Fibroblast of the aortic adventitia (primary cell): ENCODE measurements around the gene PCDHB7. TPM values are rescaled to one million over a fixed set of nuclear protein-coding genes. Genes with fewer than 3 reads are reported as not detected.
"Not testable (repeated sequence)": the region's sequence is repeated elsewhere in the genome, so short reads cannot be mapped to it uniquely, and the experiment has no call there.

Experiments
- DNase-seq: peaks from one replicate; pipeline ENCODE4 v3.0.0-alpha.2; 2010; ENCODE audit warnings: low read depth
- H3K4me3 ChIP-seq: 2 replicates; pipeline ENCODE4 v1.5.1; 2011; ENCODE audit warnings: low read depth, mild to moderate bottlenecking, control low read depth, low read length, moderate library complexity
- CTCF ChIP-seq: IDR thresholded peaks from 2 replicates; pipeline ENCODE4 v1.5.1; 2011; ENCODE audit warnings: mild to moderate bottlenecking, low read length, control low read depth, inconsistent platforms; ENCODE audit not compliant: insufficient read depth
- total RNA-seq: library from RNA; depleted of rRNA; stranded (reverse); fragments of >200 nt; gene quantifications from 2 replicates; pipeline ENCODE4 v1.2.3, GENCODE V29; 2012; ENCODE audit warnings: low replicate concordance

The PCDHB7 gene
- 0.63 and 0.98 TPM in 2 replicates for total RNA-seq

- H3K4me3 ChIP-seq: no peak within 1 kb of the TSS
- peak; percentile 25 for DNase-seq
- peak; percentile 40 for TF ChIP-seq CTCF
Observed at GRCh38 chr5:141172381-141173204, at the start of gene PCDHB7. TSS of gene PCDHB7 (plus strand) at chr5:141172644. CDS start at chr5:141172836, 192 bp downstream.

GRCh38 chr5:141123396-141124135, 48.9 kb upstream of the PCDHB7 start:
- not testable (repeated sequence) for DNase-seq, H3K4me3 ChIP-seq

- DNase-seq: no peak
- no peak overlapping the region for H3K4me3 ChIP-seq
- no peak for TF ChIP-seq CTCF
Observed at GRCh38 chr5:141127305-141127704, 45.1 kb upstream of the PCDHB7 start.

- TF ChIP-seq CTCF: peak; percentile 36
- peak within 1 kb of the TSS; percentile 49 for H3K4me3 ChIP-seq
- peak; percentile 16 for DNase-seq
Observed at GRCh38 chr5:141135030-141135717, 37.3 kb upstream of the PCDHB7 start, which contains the start of gene PCDHB5. TSS of gene PCDHB5 (plus strand) at chr5:141135206. CDS start at chr5:141135435, 229 bp downstream.

GRCh38 chr5:141135718-141136266, 36.7 kb upstream of the PCDHB7 start:
- no peak for DNase-seq
- no peak for TF ChIP-seq CTCF
- peak overlapping the region; percentile 49 for H3K4me3 ChIP-seq

- DNase-seq, H3K4me3 ChIP-seq: not testable (repeated sequence)
Observed at GRCh38 chr5:141137346-141137745, 35.1 kb upstream of the PCDHB7 start.

- no peak for TF ChIP-seq CTCF
- DNase-seq: peak; percentile 0
- no peak within 1 kb of the TSS for H3K4me3 ChIP-seq
Observed at GRCh38 chr5:141149812-141150211, 22.6 kb upstream of the PCDHB7 start, which contains the start of gene PCDHB6. TSS of gene PCDHB6 (plus strand) at chr5:141150057. CDS start at chr5:141150258, 201 bp downstream.
